GM12878 (cell line): Measurements from ENCODE around the gene PTPRN2. TPM values are rescaled to one million over a fixed set of nuclear protein-coding genes. Genes with fewer than 3 reads are reported as not detected.

Source experiments
- ATAC-seq: fragments of 200-7000 bp; cut with Tn5 transposase; 3 replicates; pipeline ENCODE4 v1.9.1; 2020; ENCODE audit warnings: mild to moderate bottlenecking, moderate library complexity
- BruUV-seq: library from RNA; stranded (reverse); fragments of 400-500 nt; replicated peaks from 2 replicates; lab custom pipeline; 2021; lab: Mats Ljungman, UMichigan
- CTCF ChIA-PET: fragments of 300-600 bp; sonication (Branson Sonifier 250); formaldehyde crosslinking; extraction: SDS; loops from one replicate; lab custom pipeline; 2021; ENCODE audit warnings: inconsistent platforms; lab: Yijun Ruan, JAX
- POLR2A ChIA-PET: fragments of 350-600 bp; formaldehyde crosslinking; extraction: SDS; loops from one replicate; lab custom pipeline; 2021; ENCODE audit warnings: inconsistent platforms; lab: Charles Lee
- RAD21 ChIA-PET: fragments of 300-600 bp; sonication (Branson Sonifier 250); formaldehyde crosslinking; loops from one replicate; lab custom pipeline; 2023; ENCODE audit warnings: antibody characterized with exemption; ENCODE audit not compliant: unreplicated experiment; lab: Charles Lee
- SMC1A ChIA-PET: fragments of 300-600 bp; sonication (Branson Sonifier 250); formaldehyde crosslinking; loops from one replicate; lab custom pipeline; 2023; ENCODE audit not compliant: unreplicated experiment, uncharacterized antibody; lab: Charles Lee
- DNase-seq: peaks from one replicate; pipeline ENCODE4 v3.0.0-alpha.2; 2011; ENCODE audit warnings: low read depth, low spot score
- FAIRE-seq: peaks from 3 replicates; lab custom pipeline; 2011; peaks lifted over from hg19 to GRCh38; lab: Jason Lieb, UNC
- H2AFZ ChIP-seq: 2 replicates; pipeline ENCODE4 v1.6.0; 2011; ENCODE audit warnings: low read depth, low read length, control low read depth; ENCODE audit not compliant: control insufficient read depth
- H3K27ac ChIP-seq: 2 replicates; pipeline ENCODE4 v1.5.1; 2011; ENCODE audit warnings: control low read depth; ENCODE audit not compliant: control insufficient read depth, insufficient read depth
- H3K27me3 ChIP-seq, 2 experiments: replicated peaks in 1 of 2; 2 replicates each; pipeline versions ENCODE4 v1.6.0 to v1.6.1; 2011; ENCODE audit warnings: low read length in 1 of 2; ENCODE audit not compliant: control insufficient read depth in 2 of 2, insufficient read depth in 2 of 2
- H3K36me3 ChIP-seq, 2 experiments: 2 replicates each; pipeline ENCODE4 v1.5.1; 2011; ENCODE audit warnings: low read length in 1 of 2; ENCODE audit not compliant: control insufficient read depth in 2 of 2, insufficient read depth in 2 of 2
- H3K4me1 ChIP-seq: 2 replicates; pipeline ENCODE4 v1.6.1; 2011; ENCODE audit warnings: mild to moderate bottlenecking, low read length, moderate library complexity, mixed read lengths; ENCODE audit not compliant: control insufficient read depth, insufficient read depth
- H3K4me2 ChIP-seq: 2 replicates; pipeline ENCODE4 v1.6.0; 2011; ENCODE audit warnings: control low read depth; ENCODE audit not compliant: control insufficient read depth, insufficient read depth
- H3K4me3 ChIP-seq: fragments of 200-600 bp; sonication (generic); 2 replicates; pipeline ENCODE4 v1.5.1; 2016
- H3K79me2 ChIP-seq: 2 replicates; pipeline ENCODE4 v1.6.0; 2011; ENCODE audit warnings: low read length; ENCODE audit not compliant: control insufficient read depth, insufficient read depth
- H3K9ac ChIP-seq: 2 replicates; pipeline ENCODE4 v1.8.0; 2011; ENCODE audit warnings: low read length, control low read depth, mixed read lengths; ENCODE audit not compliant: control insufficient read depth, insufficient read depth
- H3K9me3 ChIP-seq: replicated peaks from 3 replicates; pipeline ENCODE4 v1.5.1; 2011; ENCODE audit warnings: mild to moderate bottlenecking, low read length; ENCODE audit not compliant: control insufficient read depth, insufficient read depth
- H4K20me1 ChIP-seq: 2 replicates; pipeline ENCODE4 v1.6.0; 2011; ENCODE audit not compliant: control insufficient read depth, insufficient read depth
- ATF2 ChIP-seq: IDR thresholded peaks from 2 replicates; pipeline ENCODE4 v1.6.1; 2012; ENCODE audit warnings: low read length, inconsistent platforms
- BACH1 ChIP-seq: fragments of 450-650 bp; IDR thresholded peaks from 2 replicates; pipeline ENCODE4 v1.6.1; 2017; ENCODE audit warnings: mild to moderate bottlenecking, borderline replicate concordance
- CEBPB ChIP-seq, 2 experiments: fragments of 150-350 bp in 1 of 2; IDR thresholded peaks; 2 replicates each; pipeline ENCODE4 v1.6.1; 2012 to 2014; ENCODE audit warnings: low read depth in 2 of 2, low read length in 2 of 2, borderline replicate concordance in 1 of 2, inconsistent platforms in 1 of 2
- E2F4 ChIP-seq: IDR thresholded peaks from 2 replicates; pipeline ENCODE4 v1.6.1; 2012; ENCODE audit warnings: low read depth, low read length, improper control_type of control experiment
- ELK1 ChIP-seq: IDR thresholded peaks from 2 replicates; pipeline ENCODE4 v1.6.1; 2012; ENCODE audit warnings: low read depth, low read length, improper control_type of control experiment
- IRF4 ChIP-seq: IDR thresholded peaks from 2 replicates; pipeline ENCODE4 v1.6.1; 2011; ENCODE audit warnings: low read depth, low read length
- MLLT1 ChIP-seq: fragments of 450-650 bp; IDR thresholded peaks from 2 replicates; pipeline ENCODE4 v1.6.1; 2016; ENCODE audit warnings: mild to moderate bottlenecking
- POU2F2 ChIP-seq: IDR thresholded peaks from 3 replicates; pipeline ENCODE4 v1.6.1; 2011; ENCODE audit warnings: low read depth, mild to moderate bottlenecking, low read length, borderline replicate concordance
- RELA ChIP-seq: fragments of 450-650 bp; IDR thresholded peaks from 2 replicates; pipeline ENCODE4 v1.8.0; 2014; ENCODE audit warnings: borderline replicate concordance; ENCODE audit not compliant: partially characterized antibody
- SPI1 ChIP-seq: IDR thresholded peaks from 2 replicates; pipeline ENCODE4 v1.6.1; 2011; ENCODE audit warnings: low read depth, mild to moderate bottlenecking, low read length, moderate library complexity, borderline replicate concordance; ENCODE audit not compliant: insufficient read depth
- WGBS: methylation state at CpG from one replicate; pipeline ENCODE4 v1.1.6; 2016; ENCODE audit warnings: low lambda C conversion rate; ENCODE audit not compliant: insufficient replicate concordance, insufficient coverage; ENCODE audit errors: missing lambda C conversion rate; 5-methylcytosine and 5-hydroxymethylcytosine counted together
- in situ Hi-C: fragments of 300-500 bp; cut with MboI; formaldehyde crosslinking; loops from 9 replicates; pipeline ENCODE4 v1.14.3; 2018; ENCODE audit warnings: mixed read lengths
- intact Hi-C: fragments of 100-400 bp; cut with micrococcal nuclease; formaldehyde crosslinking; loops from one replicate; pipeline ENCODE4 v1.14.2; 2022; ENCODE audit not compliant: unreplicated experiment
- polyA plus RNA-seq, 11 experiments: library from polyadenylated mRNA; depleted of rRNA in 4 of 11; unstranded in 6 of 11; stranded (reverse) in 5 of 11; fragments of >200 nt; fragmentation: Nextera tagmentation in 4 of 11; fragmentation: Illumina TruSeq in 1 of 11; extraction: Ambion mirVana in 4 of 11; extraction: Trizol in 1 of 11; gene quantifications; 1 replicate in 1 of 11; 2 replicates in 10 of 11; pipeline versions ENCODE4 v1.2.1 to v1.2.3, GENCODE V29; 2011 to 2016; ENCODE audit warnings: inconsistent platforms in 2 of 11, missing spikeins in 2 of 11, low read depth in 1 of 11
- total RNA-seq, 4 experiments: library from RNA; depleted of rRNA in 3 of 4; stranded (reverse); fragments of >200 nt in 3 of 4; fragmentation: Illumina TruSeq in 1 of 4; extraction: Trizol in 1 of 4; gene quantifications; 2 replicates each; pipeline versions ENCODE4 v1.2.1 to v1.2.3, GENCODE V29; 2013 to 2021

PTPRN2 gene
- total and polyA plus RNA-seq, 10 of the 15 experiments (the other 5 are each of a cell fraction or from before 2014, with no cell fraction given): 5.4 TPM; not detected in 9

- ChIA-PET SMC1A (no interaction called here), POLR2A (no interaction called here)
- no peak overlapping the region for H3K9ac ChIP-seq
- no peak for DNase-seq
- intact Hi-C loops: no loop called here
- peaks cover 2% of the 10 kb centered on the region; the same call in 1 of the 3 replicates for H3K9me3 ChIP-seq
- WGBS: 37% methylated on average over 10 of the region's 10 CpGs
- no TSS peak for BruUV-seq
- FAIRE-seq: no peak
- H3K79me2 ChIP-seq: no peaks in the 10 kb centered on the region
- no peak overlapping the region for H3K4me3 ChIP-seq
- no peak overlapping the region for H3K27ac ChIP-seq
- TF ChIP-seq IRF4 (no peak), POU2F2 (no peak), ELK1 (no peak)
- TF ChIP-seq, all 136 proteins: peak for 0
- in situ Hi-C loops: no loop called here
- Histone ChIP-seq H3K4me1 (no peaks in the 10 kb centered on the region), H3K27me3 (no peaks in the 10 kb centered on the region), H3K4me2 (no peak overlapping the region), H2AFZ (no peak overlapping the region), H3K36me3 (no peaks in the 10 kb centered on the region), H4K20me1 (no peaks in the 10 kb centered on the region)
- CTCF ChIA-PET: no interaction called here
- RAD21 ChIA-PET: no interaction called here
- ATAC-seq: no peak
Measured at GRCh38 chr7:157944734-157945291, 642.8 kb downstream of the PTPRN2 start.

GRCh38 chr7:157944051-157944450, 643.6 kb downstream of the PTPRN2 start:
- peaks cover 2% of the 10 kb centered on the region; the same call in 1 of the 3 replicates for H3K9me3 ChIP-seq
- H3K79me2 ChIP-seq: no peaks in the 10 kb centered on the region
- intact Hi-C loops: no loop called here
- no peaks in the 10 kb centered on the region for H3K4me1 ChIP-seq
- ATAC-seq: no peak
- no peaks in the 10 kb centered on the region for H4K20me1 ChIP-seq
- no peak overlapping the region for H3K9ac ChIP-seq
- SMC1A ChIA-PET: no interaction called here
- in situ Hi-C loops: no loop called here
- no peak overlapping the region for H3K4me3 ChIP-seq
- RAD21 ChIA-PET: no interaction called here
- TF ChIP-seq IRF4 (no peak), E2F4 (no peak), RELA (no peak), SPI1 (no peak), CEBPB (IDR thresholded peaks at IDR 0.05; ENCODE audit: borderline replicate concordance in 1 of 2, low read depth in 2 of 2, low read length in 2 of 2) (no peak), BACH1 (no peak), MLLT1 (no peak), ATF2 (no peak)
- 42% methylated on average over 14 of the region's 14 CpGs for WGBS
- H3K27ac ChIP-seq: no peak overlapping the region
- CTCF ChIA-PET: no interaction called here
- FAIRE-seq: no peak
- no peaks in the 10 kb centered on the region for H3K36me3 ChIP-seq
- POLR2A ChIA-PET: no interaction called here
- H3K4me2 ChIP-seq: no peak overlapping the region
- no peak for DNase-seq
- no peaks in the 10 kb centered on the region for H3K27me3 ChIP-seq
- no TSS peak for BruUV-seq
- H2AFZ ChIP-seq: no peak overlapping the region
